ENCODE measurements around the gene PAK5.

Gene PAK5

DNA sequence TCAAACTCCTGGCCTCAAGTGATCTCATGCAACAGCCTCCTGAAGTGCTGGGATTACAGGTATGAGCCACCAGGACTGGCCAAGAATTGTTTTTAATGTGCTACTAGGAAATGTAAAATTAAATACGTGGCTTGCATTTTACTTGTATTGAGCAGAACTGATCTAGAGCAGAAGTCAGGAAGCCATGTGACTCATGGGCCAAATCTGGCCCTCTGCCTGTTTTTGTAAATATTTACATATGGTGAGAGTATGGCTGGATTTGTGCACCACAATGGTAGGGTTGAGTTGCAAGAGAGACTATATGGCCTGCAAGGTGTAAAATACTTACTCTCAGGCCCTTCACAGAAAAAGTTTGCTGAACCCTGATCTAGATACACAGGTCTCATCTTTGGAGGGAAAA lies 248.7 kb downstream of the PAK5 start:
- H3K9me3 ChIP-seq = no peaks in the 10 kb centered on the region
- no peaks in the 10 kb centered on the region for H3K36me3 ChIP-seq
- DNase-seq = no peak
- H3K4me3 ChIP-seq = no peak overlapping the region
- H3K4me1 ChIP-seq = no peaks in the 10 kb centered on the region
- intact Hi-C loops (cut with DNase I; ENCODE audit: low total_unique reads) = no loop called here
- H3K27ac ChIP-seq = no peak overlapping the region
- TF ChIP-seq, protein P1, sequence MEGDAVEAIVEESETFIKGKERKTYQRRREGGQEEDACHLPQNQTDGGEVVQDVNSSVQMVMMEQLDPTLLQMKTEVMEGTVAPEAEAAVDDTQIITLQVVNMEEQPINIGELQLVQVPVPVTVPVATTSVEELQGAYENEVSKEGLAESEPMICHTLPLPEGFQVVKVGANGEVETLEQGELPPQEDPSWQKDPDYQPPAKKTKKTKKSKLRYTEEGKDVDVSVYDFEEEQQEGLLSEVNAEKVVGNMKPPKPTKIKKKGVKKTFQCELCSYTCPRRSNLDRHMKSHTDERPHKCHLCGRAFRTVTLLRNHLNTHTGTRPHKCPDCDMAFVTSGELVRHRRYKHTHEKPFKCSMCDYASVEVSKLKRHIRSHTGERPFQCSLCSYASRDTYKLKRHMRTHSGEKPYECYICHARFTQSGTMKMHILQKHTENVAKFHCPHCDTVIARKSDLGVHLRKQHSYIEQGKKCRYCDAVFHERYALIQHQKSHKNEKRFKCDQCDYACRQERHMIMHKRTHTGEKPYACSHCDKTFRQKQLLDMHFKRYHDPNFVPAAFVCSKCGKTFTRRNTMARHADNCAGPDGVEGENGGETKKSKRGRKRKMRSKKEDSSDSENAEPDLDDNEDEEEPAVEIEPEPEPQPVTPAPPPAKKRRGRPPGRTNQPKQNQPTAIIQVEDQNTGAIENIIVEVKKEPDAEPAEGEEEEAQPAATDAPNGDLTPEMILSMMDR (IDR thresholded peaks at IDR 0.05) = no peak
- peaks cover 0 to 2% of the 10 kb centered on the region in 2 donors for H3K27me3 ChIP-seq

DNA sequence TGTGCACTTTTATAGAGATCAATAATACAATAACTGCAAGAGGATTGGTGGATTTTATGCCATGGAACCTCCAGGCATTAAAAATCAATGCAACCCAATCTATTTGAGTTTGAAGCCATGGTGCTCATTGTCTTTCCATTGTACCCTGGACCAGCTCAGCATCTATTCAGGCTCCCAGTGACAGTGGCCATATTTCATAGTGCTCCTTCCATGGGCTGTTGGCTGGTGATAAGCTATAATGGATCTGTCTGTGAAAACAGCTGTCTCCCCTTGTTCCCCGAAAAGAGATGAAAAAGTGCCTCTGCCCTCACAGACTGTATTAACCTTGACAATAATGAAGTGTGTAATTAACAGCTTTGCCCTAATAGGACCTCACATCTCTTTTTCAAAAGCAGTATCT lies 250.2 kb downstream of the PAK5 start:
- TF ChIP-seq, protein P1 (IDR thresholded peaks at IDR 0.05) = no peak
- no peak for DNase-seq
- Histone ChIP-seq H3K4me1 (no peaks in the 10 kb centered on the region), H3K27me3 (peaks cover 0 to 2% of the 10 kb centered on the region in 2 donors), H3K27ac (no peak overlapping the region), H3K9me3 (no peaks in the 10 kb centered on the region), H3K4me3 (no peak overlapping the region), H3K36me3 (no peaks in the 10 kb centered on the region)
- intact Hi-C loops (cut with DNase I; ENCODE audit: low total_unique reads) = no loop called here

DNA sequence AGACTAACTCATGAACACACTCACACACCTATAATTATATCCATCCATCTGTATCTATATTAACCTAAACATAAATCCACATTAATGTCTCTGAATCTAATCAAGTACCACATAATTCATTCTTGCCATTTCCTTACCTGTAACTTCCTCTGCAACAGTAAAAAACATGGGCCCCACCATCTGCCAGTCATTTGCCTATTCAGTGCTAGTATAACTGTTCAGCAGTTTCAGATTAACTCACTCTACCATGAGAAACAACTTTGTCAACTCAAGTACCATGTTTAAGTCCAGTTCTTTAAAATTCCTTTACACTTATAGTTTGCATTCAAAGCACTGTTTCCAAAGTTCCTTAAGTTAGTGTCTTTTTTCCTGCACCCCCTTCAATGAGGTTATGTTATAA lies 255.7 kb downstream of the PAK5 start:
- intact Hi-C loops (cut with DNase I; ENCODE audit: low total_unique reads) = no loop called here
- TF ChIP-seq, protein P1 (IDR thresholded peaks at IDR 0.05) = no peak

DNA sequence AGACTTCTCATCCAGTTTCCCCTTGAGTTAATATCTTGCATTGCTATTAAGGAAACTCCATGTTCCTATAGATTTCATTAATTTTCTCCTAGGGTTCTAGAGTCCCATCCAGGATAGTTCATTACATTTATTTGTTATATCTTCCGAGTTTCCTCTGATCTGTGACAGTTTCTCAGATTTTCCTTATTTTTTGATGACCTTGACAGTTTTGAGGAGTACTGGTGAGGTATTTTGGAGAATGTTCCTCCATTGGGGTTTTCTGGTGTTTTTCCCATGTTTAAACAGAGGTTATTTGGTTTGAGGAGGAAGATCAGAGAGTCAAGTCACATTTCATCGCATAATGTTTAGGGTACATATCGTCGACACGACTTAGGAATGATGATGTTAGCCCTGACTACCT lies 256.7 kb downstream of the PAK5 start:
- H3K4me3 ChIP-seq = no peak overlapping the region
- intact Hi-C loops (cut with DNase I; ENCODE audit: low total_unique reads) = no loop called here
- TF ChIP-seq, protein P1 (IDR thresholded peaks at IDR 0.05) = no peak
- no peaks in the 10 kb centered on the region for H3K4me1 ChIP-seq
- H3K27me3 ChIP-seq = no peaks in the 10 kb centered on the region
- no peaks in the 10 kb centered on the region for H3K9me3 ChIP-seq
- no peak for DNase-seq
- H3K36me3 ChIP-seq = no peaks in the 10 kb centered on the region
- H3K27ac ChIP-seq = no peak overlapping the region

More for the DNA sequence above, 255.7 kb downstream of the PAK5 start:
- no peaks in the 10 kb centered on the region for H3K36me3 ChIP-seq
- no peak overlapping the region for H3K27ac ChIP-seq
- H3K9me3 ChIP-seq = no peaks in the 10 kb centered on the region
- peaks cover 0 to 2% of the 10 kb centered on the region in 2 donors for H3K27me3 ChIP-seq
- H3K4me3 ChIP-seq = no peak overlapping the region
- no peaks in the 10 kb centered on the region for H3K4me1 ChIP-seq
- DNase-seq = no peak

DNA sequence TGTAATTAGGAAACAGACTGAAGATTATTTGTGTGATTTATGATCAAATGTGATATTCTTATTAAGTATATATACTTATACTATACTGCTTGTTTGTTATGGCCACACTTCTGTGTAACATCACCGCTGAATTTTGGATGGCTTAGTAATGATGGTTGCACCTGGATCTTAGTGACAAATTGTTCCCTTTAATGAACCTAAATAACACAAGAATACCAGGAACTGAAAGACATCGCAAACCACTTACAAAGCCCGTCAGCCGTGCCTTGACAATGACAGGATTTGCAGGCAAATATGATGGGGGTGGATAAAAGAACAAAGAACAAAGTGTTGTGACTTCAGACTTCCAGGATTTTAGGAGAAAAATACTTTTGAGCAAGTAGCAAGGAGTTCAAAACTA lies 257.4 kb downstream of the PAK5 start:
- intact Hi-C loops (cut with DNase I; ENCODE audit: low total_unique reads) = no loop called here
- H3K27me3 ChIP-seq = no peaks in the 10 kb centered on the region
- no peaks in the 10 kb centered on the region for H3K9me3 ChIP-seq
- H3K4me1 ChIP-seq = no peaks in the 10 kb centered on the region
- TF ChIP-seq, protein P1 (IDR thresholded peaks at IDR 0.05) = no peak
- no peak overlapping the region for H3K27ac ChIP-seq
- H3K4me3 ChIP-seq = no peak overlapping the region
- DNase-seq = no peak
- H3K36me3 ChIP-seq = no peaks in the 10 kb centered on the region

DNA sequence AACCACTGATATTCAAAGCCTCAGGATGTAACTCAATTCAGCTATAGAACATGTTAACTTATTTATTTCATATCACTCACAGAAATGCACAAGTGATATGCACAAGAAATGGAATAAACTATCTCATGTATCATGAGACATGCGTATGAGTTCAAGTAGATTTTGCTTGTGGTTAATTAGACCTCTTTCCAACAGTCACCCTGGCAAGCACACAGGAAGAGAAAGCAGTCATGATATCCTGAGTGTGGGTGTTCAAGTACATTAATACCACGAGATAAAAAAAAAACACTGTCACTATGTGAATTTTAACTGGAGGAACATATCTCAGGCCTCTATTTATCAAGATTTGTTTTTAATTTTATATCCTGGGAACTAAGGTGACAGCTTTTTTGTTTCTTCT lies 260.3 kb downstream of the PAK5 start:
- Histone ChIP-seq H3K36me3 (no peaks in the 10 kb centered on the region), H3K9me3 (no peaks in the 10 kb centered on the region), H3K27ac (no peak overlapping the region), H3K4me3 (no peak overlapping the region), H3K27me3 (no peaks in the 10 kb centered on the region), H3K4me1 (no peaks in the 10 kb centered on the region)
- DNase-seq = no peak
- intact Hi-C loops (cut with DNase I; ENCODE audit: low total_unique reads) = no loop called here
- TF ChIP-seq, protein P1 (IDR thresholded peaks at IDR 0.05) = no peak

All from tibial artery (tissue), 4 donors.